ENCODE results near the gene FNIP2.

DNA sequence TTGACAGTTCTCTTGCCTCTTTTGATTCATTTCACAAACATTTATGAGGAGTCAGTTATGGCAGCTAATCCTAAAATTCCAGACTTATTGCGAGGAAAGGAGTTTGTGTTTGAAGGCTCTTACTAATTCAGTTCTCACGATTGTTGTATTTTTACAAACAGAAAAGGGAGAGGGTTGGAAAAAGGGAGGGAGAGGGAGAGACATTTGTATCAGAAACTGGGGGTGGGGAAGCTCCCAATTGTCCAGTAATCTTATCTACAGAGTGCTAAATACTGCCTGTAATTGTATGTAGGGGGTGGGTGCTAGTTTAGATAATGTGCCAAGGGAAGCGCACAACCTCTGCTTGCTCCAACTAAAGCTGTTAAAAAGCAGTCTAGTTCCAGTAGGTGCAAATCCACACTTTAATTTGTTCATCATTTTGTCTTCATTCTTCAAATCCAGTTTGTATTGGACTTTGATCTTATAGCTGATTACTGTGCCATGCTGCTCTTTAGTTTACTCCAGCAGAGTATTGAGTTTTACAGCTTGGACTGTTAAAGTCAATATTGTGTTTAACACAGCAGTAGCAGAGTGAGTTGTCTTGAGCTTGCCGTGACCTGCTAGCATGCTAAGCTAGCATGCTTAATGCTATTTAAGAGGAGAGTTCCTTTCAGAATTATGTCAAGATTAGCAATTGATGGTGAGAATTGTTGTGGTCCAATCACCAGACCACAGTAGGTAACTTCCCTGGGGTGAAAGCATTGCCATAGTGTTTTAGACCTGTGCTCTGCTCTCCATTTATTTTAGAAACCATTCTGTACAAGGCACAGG, 13.9 kb downstream of the FNIP2 start:
- TF ChIP-seq POLR2A (IDR thresholded peaks at IDR 0.05) (no peak), POLR2AphosphoS5 (IDR thresholded peaks at IDR 0.05) (peak; percentile 69)
- TF ChIP-seq, protein P1, sequence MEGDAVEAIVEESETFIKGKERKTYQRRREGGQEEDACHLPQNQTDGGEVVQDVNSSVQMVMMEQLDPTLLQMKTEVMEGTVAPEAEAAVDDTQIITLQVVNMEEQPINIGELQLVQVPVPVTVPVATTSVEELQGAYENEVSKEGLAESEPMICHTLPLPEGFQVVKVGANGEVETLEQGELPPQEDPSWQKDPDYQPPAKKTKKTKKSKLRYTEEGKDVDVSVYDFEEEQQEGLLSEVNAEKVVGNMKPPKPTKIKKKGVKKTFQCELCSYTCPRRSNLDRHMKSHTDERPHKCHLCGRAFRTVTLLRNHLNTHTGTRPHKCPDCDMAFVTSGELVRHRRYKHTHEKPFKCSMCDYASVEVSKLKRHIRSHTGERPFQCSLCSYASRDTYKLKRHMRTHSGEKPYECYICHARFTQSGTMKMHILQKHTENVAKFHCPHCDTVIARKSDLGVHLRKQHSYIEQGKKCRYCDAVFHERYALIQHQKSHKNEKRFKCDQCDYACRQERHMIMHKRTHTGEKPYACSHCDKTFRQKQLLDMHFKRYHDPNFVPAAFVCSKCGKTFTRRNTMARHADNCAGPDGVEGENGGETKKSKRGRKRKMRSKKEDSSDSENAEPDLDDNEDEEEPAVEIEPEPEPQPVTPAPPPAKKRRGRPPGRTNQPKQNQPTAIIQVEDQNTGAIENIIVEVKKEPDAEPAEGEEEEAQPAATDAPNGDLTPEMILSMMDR (IDR thresholded peaks at IDR 0.05) = no peak

All from prostate gland (tissue), 2 donors.